ENCODE measurements around the gene ZWILCH.

ZWILCH gene

DNA sequence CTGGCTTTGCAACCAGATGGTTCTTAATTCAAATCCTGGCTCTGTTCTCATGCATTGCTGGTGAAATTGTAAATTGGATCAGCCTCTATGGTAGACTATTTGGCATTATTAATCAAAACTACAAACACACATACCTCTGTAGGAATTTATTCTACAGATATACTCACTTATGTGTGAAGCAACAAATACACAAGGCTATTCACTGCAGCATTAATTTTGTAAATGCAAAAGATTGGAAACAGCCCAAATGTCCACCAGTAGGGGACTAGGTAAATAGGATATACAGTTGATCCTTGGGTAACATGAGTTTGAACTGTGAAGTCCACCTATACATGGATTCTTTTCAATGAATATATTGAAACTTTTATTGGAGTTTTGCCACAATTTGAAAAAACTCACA is 90.2 kb downstream of the ZWILCH start:
- TF ChIP-seq, protein P1, sequence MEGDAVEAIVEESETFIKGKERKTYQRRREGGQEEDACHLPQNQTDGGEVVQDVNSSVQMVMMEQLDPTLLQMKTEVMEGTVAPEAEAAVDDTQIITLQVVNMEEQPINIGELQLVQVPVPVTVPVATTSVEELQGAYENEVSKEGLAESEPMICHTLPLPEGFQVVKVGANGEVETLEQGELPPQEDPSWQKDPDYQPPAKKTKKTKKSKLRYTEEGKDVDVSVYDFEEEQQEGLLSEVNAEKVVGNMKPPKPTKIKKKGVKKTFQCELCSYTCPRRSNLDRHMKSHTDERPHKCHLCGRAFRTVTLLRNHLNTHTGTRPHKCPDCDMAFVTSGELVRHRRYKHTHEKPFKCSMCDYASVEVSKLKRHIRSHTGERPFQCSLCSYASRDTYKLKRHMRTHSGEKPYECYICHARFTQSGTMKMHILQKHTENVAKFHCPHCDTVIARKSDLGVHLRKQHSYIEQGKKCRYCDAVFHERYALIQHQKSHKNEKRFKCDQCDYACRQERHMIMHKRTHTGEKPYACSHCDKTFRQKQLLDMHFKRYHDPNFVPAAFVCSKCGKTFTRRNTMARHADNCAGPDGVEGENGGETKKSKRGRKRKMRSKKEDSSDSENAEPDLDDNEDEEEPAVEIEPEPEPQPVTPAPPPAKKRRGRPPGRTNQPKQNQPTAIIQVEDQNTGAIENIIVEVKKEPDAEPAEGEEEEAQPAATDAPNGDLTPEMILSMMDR (IDR thresholded peaks at IDR 0.05; ENCODE audit: low read depth, low read length), result no peak
- Histone ChIP-seq H3K4me3 (ENCODE audit: low read depth, low read length) (no peak overlapping the region), H3K27me3 (no peaks in the 10 kb centered on the region)

DNA sequence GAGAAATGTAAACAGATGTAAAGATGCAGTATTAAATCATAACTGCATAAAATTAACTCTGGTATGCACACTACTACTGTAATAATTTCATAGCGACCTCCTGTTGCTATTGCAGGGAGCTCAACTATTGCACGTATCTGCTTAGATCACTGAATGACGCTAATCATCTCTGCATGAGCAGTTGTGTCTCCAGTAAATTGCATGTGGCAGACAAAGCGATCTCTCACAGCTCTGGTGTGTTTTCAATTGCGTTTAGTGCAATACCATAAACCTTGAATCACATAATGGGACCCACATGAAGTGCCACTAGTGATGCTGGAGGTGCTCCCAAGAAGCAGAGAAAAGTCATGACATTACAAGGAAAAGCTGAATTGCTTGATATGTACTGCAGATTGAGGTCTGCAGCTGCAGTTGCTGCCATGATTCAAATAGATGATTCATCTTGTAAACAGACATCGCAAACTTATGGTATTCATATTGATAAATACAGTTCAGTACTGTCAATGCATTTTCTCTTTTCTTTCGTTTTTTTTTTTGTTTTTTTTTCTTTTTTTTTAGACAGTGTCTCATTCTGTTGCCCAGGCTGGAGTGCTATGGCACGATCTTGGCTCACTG is 90.9 kb downstream of the ZWILCH start:
- H3K4me1 ChIP-seq, result peaks cover 51% of the 10 kb centered on the region
- H3K36me3 ChIP-seq, result peaks cover 37% of the 10 kb centered on the region
- H3K9me3 ChIP-seq, result no peaks in the 10 kb centered on the region
- no peak for DNase-seq
- no peaks in the 10 kb centered on the region for H3K27me3 ChIP-seq
- H3K4me3 ChIP-seq (ENCODE audit: low read depth, low read length), result no peak overlapping the region
- TF ChIP-seq, protein P1 (IDR thresholded peaks at IDR 0.05; ENCODE audit: low read depth, low read length), result no peak

More for the DNA sequence above, 90.2 kb downstream of the ZWILCH start:
- peaks cover 31% of the 10 kb centered on the region for H3K36me3 ChIP-seq
- DNase-seq, result no peak
- H3K9me3 ChIP-seq, result no peaks in the 10 kb centered on the region
- peaks cover 56% of the 10 kb centered on the region for H3K4me1 ChIP-seq

DNA sequence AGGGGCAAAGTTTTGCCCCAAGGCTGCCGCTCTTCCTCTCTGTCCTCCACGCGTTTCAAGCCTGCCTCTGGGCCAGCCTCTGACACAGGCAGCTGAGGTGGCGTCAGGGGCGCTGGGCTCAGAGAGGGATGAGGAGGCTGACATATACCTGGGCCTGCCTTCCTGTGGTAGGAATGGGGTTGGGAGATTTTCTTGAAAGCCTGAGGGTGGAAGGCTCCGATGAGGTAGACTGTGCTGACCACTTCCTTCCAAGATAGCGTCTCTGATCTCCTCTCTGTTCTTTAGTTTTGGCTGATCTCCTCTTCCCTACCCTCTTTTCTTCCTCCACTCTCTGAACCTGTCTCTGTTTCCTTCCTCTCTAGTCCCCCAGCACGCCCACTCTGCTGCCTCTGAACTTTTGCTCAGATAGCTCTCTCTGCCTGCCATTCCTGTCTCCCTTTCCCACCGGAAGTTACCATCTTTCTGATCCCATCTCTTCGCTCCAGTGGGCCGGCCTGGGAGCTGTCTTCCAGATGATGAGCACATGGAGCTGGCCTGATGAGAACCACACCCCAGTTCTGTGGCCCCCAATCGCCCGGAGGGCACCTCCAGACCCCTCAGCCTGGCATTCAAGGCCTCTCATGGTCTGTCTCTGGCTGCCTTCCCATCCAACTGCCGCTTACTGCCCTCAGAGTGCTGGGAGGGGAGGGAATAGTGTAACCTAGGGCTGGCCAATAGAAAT is 93.1 kb downstream of the ZWILCH start:
- DNase-seq, result peak; percentile 66
- Histone ChIP-seq H3K4me1 (peaks cover 35% of the 10 kb centered on the region), H3K36me3 (peaks cover 27% of the 10 kb centered on the region), H3K4me3 (ENCODE audit: low read depth, low read length) (no peak overlapping the region), H3K27me3 (no peaks in the 10 kb centered on the region), H3K9me3 (no peaks in the 10 kb centered on the region)
- TF ChIP-seq, protein P1 (IDR thresholded peaks at IDR 0.05; ENCODE audit: low read depth, low read length), result no peak
